MM.1S (cell line): ENCODE measurements around the gene METTL21C.

Experiments
- EZH2 ChIP-seq: fragments of 300-600 bp; sonication (generic); optimal IDR thresholded peaks from 2 replicates; pipeline ENCODE3; 2017; ENCODE audit warnings: low read depth, mild to moderate bottlenecking, antibody characterized with exemption, low read length, mixed read lengths
- EZH2phosphoT487 ChIP-seq: fragments of 300-600 bp; sonication (generic); IDR thresholded peaks from 2 replicates; pipeline ENCODE4 v1.6.1; 2018; ENCODE audit warnings: antibody characterized with exemption, low read length
- TF ChIP-seq, protein P1 (sequence below): fragments of 300-600 bp; sonication (generic); IDR thresholded peaks from 2 replicates; pipeline ENCODE4 v1.5.1; 2016; ENCODE audit warnings: antibody characterized with exemption, low read length, mixed read lengths

DNA sequence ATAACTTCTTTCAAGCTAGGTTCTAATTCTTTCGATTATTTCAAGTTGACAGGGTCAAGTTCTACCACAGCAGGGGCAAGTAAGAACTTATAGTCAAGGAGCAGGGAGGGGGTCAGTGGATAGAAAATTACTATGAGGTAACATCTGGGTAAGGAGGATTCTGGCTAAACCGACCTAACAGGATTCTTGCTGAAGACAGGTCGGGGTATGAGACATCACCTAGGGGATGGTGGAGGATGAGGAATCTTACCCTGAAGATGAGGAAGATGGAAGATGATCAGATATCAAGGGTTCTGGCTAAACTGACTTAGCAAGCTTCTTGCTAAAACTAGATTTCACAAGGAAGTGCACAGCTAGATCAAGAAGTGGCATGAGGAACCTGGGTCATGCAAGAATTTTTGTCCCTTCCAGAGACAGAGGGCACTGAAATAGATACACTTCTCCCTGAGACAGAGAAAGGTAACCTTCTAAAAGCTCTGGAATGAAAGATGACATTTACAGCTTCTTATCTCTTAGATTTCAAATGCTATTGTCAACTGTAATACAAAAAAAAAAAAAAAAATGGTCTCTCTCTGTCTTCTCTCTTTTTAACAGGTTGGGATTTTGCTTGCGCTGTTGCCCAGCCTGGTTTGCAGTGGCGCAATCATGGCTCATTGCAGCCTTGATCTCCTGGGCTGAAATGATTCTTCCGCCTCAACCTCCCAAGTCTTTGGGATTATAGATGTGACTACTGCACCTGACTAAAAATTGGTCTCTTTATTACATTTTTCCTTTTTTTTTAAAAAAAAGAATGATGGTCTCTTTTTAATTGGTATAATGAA, 9.6 kb upstream of the METTL21C start:
- TF ChIP-seq, protein P1, sequence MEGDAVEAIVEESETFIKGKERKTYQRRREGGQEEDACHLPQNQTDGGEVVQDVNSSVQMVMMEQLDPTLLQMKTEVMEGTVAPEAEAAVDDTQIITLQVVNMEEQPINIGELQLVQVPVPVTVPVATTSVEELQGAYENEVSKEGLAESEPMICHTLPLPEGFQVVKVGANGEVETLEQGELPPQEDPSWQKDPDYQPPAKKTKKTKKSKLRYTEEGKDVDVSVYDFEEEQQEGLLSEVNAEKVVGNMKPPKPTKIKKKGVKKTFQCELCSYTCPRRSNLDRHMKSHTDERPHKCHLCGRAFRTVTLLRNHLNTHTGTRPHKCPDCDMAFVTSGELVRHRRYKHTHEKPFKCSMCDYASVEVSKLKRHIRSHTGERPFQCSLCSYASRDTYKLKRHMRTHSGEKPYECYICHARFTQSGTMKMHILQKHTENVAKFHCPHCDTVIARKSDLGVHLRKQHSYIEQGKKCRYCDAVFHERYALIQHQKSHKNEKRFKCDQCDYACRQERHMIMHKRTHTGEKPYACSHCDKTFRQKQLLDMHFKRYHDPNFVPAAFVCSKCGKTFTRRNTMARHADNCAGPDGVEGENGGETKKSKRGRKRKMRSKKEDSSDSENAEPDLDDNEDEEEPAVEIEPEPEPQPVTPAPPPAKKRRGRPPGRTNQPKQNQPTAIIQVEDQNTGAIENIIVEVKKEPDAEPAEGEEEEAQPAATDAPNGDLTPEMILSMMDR, result no peak
- TF ChIP-seq EZH2phosphoT487 (no peak), EZH2 (no peak)
